Measurements from ENCODE around the gene RTN1.

- TF ChIP-seq CTCF (IDR thresholded peaks at IDR 0.05) (peak in 4 of 6 experiments; percentile 37 to 48 (median 43)), POLR2A (IDR thresholded peaks at IDR 0.05) (no peak)
Observed at GRCh38 chr14:59632381-59632780, 238.2 kb downstream of the RTN1 start.

All from adrenal gland (tissue), 5 donors.